Activated T-cell treated with anti-CD3 and anti-CD28 coated beads, Interleukin-2, amount 50 U/mL, for 48 hours (primary cell): ENCODE data around the gene FOXL1.

Source experiments
- DNase-seq, 2 experiments: peaks; one replicate each; pipeline ENCODE4 v3.0.0-alpha.2; 2020

FOXL1 gene

DNA sequence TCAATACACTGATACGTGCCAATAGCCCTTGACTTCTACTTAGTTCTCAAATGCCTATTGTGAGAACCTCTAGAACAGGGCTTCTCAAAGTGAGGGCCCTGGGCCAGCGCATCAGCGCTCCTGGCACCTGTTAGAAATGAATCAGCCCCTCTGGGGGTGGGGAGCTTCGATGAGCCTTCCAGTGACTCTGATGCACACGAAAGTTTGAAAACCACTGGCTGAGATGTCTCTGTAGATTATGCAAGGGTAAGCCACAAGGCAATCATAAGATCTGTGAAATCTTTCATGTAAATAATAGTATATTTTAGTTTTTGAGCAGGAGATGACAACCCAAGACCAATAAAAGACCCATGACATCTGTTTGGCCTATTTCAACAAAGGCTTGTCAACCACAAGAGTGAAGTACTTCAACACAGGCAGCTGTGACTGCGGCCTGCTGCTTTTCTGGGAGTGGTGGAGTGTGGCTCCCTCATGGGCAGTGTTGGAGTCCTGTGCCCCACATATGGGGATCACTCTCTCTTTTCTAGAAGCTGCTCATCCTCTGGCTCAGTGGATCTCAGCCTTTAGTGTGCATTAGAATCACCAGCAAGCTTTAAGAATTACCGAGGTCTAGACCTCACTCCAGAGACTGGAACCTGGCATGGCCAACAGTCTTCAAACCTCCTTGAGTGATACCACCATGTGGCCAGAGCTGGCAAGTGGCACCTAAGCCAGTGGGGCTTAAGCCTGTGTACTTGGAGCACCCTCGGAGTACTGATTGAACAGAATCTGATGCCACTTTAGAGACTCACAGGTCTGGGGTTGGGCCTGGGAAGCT is 29.1 kb upstream of the FOXL1 start:
- peak; percentile 45 to 49 for DNase-seq

DNA sequence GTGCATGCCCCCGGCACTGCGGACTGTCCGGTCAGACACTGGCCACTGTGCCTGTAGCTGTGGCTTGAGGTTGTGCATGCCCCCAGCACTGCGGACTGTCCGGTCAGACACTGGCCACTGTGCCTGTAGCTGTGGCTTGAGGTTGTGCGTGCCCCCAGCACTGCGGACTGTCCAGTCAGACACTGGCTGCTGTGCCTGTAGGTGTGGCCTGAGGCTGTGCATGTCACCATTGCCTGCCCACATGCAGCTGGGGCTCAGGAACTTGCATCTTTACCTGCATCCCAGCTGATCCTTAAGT is 28.5 kb upstream of the FOXL1 start:
- no peak for DNase-seq

DNA sequence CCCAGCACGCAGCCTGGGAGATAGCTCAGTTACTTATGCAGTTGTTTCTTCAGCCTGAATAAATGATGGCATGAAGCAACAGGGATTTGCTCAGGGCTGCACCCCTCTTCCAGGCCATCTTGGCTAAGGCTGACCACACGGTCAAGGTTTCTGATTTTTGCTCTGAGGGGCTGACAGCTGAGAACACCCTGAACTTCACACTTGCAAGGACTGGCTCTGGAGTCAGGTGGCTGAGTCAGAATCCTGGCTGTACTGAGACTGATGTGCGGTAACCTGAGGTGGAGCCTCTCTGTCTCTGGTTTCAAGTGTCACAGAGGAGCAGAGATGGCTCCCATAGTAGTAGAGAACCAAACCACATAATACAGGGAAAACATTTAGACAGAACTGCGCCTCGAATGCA is 28.1 kb upstream of the FOXL1 start:
- no peak for DNase-seq

GRCh38 chr16:86553356-86553755 is 25.0 kb upstream of the FOXL1 start:
- no peak for DNase-seq

DNA sequence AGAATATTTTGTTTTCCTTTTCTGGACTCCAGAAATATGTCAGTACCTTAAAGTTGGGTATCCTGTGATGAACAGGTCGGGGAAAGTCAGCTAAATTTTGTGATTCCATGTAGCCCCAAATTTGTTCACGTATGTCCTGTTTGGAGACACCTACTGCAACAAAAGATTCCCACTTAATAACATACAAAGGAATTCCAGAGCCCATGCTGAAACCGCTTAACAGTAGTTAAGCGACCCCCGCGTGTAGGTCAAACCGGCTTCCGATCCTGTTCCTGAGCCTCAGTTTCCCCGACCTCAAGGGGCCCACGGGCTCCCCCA is 23.8 kb upstream of the FOXL1 start:
- DNase-seq = no peak

DNA sequence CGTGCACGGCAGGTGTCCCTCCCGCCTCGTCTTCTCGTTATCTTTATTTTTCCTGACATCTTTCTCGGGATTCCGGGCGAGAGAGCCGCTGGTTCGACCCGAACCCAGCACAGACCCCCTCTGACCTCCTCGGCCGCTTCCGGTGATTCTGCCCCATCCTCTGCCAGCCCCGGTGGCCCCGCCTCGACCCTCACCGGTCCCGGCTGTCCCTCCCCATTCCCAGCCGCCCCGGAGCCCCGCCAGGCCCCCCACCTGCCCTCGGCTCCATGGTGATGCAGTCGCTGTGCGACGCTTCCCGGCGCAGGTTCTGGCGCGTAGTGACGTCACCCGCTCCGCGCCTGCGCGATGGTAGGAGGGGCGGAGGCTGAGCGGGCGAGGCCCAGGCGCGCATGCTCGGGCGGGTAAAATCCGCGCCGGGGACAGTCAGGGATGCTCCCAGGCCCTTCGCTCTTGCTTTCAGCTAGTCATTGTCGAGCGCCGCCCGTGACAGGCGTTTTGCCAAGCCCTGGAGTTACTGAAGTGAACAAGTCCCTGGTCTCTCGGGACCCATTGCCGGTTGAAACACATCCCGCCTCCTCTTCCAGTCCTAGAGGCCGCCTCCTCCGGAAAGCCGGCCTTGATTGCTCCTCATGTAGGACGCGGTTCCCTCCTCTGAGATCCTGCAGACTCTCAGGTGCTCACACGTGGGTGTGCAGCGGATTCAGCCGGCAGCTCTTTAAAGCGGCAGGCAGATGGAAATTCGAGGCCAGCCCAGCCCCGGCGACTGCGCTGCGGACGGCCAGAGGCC is 23.2 kb upstream of the FOXL1 start, which contains the start of gene MTHFSD:
Gene MTHFSD, minus strand, starts transcription at position 319 of the 787 bp plus-strand sequence. Its CDS starts 51 bp downstream, at position 268.
- DNase-seq = peak; percentile 98

GRCh38 chr16:86555704-86556075 is 22.7 kb upstream of the FOXL1 start:
- DNase-seq = no peak

DNA sequence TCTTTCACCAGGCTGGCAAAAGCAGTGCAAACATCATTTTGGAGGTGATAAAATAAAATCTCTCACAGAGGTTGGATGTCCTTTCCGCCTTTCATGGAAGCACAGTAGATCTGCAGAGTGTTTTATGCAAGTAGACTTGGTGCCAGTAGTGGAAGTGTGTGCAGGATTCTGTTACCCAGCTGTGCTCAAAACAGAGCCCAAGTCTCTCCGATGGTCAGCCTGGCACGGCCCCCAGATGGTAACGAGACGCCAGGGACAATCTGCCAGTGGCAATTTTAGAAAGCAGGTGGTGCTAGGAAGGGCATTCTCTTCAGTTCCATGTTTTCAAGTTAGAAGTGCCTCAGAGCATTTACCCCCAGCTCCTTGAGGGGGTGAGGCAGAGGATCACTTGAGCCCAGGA is 21.8 kb upstream of the FOXL1 start:
- no peak for DNase-seq

DNA sequence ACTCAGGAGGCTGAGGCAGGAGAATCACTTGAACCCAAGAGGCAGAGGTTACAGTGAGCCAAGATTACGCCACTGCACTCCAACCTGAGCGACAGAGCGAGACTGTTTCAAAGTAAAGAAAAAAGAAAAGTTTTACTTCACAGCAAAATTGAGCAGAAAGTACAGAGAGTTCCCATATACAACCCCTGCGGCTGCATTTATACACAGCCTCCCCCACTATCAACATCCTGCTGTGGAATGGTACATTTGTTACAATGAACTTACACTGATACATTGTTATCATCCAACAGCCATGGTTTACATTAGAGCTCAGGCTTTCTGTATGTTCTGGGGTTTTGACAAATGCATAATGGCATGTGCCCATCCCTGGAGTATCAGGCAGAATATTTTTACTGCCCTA is 20.8 kb upstream of the FOXL1 start:
- no peak for DNase-seq

DNA sequence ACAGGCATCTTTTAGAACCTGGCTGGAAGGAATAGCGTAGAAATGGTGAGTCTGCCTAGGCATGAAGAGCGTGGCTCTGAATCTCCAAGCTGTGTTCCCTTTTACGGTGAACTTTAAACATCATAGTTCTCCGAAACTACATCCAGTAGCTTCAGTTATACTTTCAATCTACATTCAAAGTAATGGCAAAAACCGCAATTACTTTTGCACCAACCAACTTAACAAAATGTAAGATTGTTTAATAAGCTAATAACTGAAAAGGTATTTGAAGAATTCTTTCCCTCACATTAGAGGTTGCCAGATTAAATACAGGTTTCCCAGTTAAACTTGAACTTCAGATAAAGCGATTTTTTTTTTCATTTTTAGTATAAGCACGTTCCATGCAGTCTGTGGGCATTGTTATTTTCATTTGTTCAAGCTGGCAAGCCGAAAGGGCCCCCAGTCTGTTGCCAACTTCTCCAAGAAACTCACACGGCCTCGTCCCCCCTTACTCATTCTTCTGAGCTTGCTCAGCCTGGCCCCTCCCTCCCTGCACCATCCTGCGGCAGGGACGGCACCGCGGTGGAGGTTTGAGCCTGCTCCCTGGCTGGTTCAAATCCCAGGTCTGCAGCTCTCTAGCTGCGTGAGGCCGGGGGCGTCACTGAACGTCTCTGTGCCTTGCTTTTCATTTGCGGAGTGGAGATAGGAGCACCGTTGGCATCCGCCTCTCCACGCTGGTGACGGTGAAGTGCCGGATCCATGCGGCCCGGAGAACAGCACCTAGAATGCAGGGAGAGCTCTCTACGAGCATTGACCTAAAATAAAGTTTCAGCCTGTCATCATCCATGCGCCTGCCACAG is 19.8 kb upstream of the FOXL1 start:
- DNase-seq = no peak

GRCh38 chr16:86559802-86560305 is 18.5 kb upstream of the FOXL1 start:
- no peak for DNase-seq

GRCh38 chr16:86562356-86562755 is 16.0 kb upstream of the FOXL1 start:
- no peak for DNase-seq

DNA sequence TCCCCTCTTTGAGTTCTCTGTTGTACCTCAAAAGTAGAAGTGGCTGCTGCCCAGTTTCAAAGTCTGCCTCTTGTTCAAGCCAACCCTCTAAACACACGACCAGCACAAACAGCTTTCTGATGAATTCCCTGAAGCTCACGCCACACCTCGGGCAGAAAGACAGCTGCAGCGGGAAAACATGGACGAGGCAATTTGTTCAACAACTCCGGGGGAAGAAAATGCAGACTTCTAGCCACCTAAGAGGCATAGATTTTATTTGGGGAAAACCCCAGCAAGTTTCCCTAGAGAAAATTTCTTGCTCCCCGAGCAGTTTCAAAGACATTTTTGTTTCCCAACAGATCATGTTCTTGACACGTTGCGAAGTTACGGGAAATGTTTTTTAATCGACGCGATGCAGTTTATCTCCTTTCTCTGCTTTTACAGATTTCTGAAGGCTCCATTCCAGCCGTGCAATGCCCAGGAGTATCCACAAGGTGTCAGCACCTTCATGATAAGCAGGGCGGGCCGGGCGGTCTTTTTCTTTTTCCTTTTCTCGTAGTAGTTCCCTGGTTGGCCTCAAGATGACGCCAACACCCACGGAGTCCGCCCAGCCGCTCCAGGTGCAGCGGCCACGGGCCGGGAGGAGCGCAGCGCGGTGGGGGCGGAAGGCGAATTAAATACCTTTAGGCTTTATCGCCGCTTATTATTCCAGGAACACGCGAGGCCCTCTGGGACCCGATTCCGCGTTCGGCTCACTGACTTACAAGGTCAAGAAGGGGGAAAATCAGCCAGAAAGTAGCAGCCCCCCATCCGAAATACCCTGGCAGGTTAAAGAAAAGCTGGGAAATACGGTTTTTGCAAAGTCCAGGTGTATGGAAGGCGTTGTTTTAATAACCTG is 14.6 kb upstream of the FOXL1 start:
- peak; percentile 90 to 92 for DNase-seq

DNA sequence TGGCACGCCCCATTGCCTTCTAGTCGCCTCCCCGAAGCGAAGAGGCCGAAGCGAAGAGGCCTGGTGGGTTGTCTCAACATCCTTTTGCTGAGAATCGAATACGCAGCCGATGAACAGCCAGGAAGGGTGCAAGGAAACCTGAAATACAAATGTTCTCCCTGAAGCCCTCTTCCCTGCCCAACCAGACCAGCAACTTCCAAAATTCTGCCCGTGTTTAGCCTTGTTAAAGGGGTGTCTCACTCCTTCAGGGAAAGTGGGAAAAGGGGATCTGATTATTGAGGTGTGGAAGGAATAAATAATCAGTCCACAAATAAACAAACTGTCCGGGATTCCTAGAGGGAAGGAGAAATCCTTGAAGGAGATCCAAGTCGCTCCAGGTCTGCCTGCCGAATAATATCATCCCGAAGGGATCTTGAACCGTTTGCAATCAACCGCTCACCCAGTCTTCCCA is 13.1 kb upstream of the FOXL1 start:
- DNase-seq = no peak

DNA sequence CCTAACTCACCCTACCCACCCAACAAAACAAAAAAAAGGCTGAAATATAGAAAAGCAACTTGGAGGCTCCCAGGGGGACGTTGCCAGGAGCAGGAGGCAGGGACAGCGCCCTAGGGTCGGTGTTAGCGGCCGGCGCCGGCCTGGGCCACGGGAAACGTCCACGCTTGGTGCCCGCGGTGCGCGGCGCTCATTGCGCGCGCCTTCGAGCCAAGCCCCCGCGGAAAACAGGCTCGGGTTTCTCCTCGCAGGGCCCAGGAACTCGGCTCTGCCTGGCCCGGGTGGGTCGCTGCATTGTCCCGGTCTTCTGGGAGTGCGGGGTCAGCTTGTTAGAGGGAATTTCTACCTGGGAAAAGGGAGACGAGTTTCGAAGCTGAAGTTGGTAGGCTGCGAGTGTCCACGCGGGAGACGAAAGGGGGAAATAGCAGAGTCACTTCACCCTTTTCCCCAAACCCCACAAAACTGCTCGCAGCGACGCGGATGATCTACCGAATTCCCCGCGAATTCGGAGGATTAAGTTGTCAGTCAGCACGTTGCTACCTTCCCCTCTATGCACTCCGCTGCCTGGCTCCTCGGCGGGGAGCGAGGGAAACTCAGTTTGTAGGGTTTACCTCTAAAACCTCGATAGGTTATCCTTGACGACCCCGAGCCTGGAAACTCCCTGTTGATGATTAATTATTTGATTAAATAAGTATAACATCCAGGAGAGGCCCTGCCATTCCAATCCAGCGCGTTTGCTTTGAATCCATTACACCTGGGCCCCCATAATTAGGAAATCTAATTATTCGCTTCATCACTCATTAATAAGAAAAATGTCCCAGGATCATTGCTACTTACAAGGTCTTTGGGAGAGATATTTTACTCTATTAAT is 12.5 kb upstream of the FOXL1 start:
- no peak for DNase-seq

DNA sequence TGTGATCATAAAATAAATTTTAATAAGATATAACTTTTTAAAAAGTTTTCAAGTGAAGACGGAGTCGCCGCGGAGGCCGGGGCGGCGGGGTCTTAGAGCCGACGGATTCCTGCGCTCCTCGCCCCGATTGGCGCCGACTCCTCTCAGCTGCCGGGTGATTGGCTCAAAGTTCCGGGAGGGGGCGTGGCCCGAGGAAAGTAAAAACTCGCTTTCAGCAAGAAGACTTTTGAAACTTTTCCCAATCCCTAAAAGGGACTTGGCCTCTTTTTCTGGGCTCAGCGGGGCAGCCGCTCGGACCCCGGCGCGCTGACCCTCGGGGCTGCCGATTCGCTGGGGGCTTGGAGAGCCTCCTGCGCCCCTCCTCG is 11.8 kb upstream of the FOXL1 start, which contains the start of gene FOXC2:
Gene FOXC2, plus strand, starts transcription at position 229 of the 365 bp plus-strand sequence. CDS start 507 bp downstream, outside the sequence.
- DNase-seq = peak; percentile 63 to 71

DNA sequence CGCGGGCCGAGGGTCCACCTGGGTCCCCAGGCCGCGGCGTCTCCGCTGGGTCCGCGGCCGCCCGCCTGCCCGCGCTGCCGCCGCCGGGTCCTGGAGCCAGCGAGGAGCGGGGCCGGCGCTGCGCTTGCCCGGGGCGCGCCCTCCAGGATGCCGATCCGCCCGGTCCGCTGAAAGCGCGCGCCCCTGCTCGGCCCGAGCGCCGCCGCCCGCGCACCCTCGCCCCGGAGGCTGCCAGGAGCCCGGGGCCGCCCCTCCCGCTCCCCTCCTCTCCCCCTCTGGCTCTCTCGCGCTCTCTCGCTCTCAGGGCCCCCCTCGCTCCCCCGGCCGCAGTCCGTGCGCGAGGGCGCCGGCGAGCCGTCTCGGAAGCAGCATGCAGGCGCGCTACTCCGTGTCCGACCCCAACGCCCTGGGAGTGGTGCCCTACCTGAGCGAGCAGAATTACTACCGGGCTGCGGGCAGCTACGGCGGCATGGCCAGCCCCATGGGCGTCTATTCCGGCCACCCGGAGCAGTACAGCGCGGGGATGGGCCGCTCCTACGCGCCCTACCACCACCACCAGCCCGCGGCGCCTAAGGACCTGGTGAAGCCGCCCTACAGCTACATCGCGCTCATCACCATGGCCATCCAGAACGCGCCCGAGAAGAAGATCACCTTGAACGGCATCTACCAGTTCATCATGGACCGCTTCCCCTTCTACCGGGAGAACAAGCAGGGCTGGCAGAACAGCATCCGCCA is 11.2 kb upstream of the FOXL1 start:
- peak; percentile 34 to 35 for DNase-seq

DNA sequence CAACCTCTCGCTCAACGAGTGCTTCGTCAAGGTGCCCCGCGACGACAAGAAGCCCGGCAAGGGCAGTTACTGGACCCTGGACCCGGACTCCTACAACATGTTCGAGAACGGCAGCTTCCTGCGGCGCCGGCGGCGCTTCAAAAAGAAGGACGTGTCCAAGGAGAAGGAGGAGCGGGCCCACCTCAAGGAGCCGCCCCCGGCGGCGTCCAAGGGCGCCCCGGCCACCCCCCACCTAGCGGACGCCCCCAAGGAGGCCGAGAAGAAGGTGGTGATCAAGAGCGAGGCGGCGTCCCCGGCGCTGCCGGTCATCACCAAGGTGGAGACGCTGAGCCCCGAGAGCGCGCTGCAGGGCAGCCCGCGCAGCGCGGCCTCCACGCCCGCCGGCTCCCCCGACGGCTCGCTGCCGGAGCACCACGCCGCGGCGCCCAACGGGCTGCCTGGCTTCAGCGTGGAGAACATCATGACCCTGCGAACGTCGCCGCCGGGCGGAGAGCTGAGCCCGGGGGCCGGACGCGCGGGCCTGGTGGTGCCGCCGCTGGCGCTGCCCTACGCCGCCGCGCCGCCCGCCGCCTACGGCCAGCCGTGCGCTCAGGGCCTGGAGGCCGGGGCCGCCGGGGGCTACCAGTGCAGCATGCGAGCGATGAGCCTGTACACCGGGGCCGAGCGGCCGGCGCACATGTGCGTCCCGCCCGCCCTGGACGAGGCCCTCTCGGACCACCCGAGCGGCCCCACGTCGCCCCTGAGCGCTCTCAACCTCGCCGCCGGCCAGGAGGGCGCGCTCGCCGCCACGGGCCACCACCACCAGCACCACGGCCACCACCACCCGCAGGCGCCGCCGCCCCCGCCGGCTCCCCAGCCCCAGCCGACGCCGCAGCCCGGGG is 10.4 kb upstream of the FOXL1 start:
- DNase-seq = peak in 1 of 2 experiments; percentile 40
